Posterior cingulate gyrus (tissue), 11 donors: ENCODE results near the gene IGF2R.

Experiments
- DNase-seq, 10 donors: peaks; one replicate each; pipeline versions ENCODE4 v3.0.0 to v3.0.0-alpha.2; 2020 to 2021; ENCODE audit warnings: mixed read lengths in 3 of 10
- intact Hi-C: fragments of 100-400 bp; cut with DNase I; formaldehyde crosslinking; loops from one replicate; pipeline ENCODE4 v1.15.1; 2023

The IGF2R gene

DNA sequence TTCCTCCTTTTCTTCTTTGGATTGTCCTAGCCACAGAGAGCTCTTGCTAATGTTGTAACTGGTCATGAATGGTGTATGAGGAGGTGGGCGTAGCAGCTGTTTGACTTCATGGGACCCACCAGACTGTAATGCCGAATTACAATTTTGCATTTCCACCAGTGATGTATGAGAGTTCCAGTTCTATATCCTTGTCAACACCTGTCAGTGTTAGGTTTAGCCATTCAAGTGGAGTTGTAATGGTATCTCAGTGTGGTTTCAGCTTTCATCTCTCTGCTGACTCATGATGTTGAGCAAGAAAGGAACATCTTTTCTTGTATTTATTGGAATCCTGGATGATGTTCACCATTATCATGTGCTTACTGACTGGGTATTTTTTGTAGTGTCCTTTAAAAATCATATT lies 5.1 kb downstream of the IGF2R start:
- intact Hi-C loops, result no loop called here
- DNase-seq, result no peak

- intact Hi-C loops, result no loop called here
- DNase-seq, result no peak
Measured at GRCh38 chr6:159974932-159975331, 6.0 kb downstream of the IGF2R start.

- intact Hi-C loops, result no loop called here
- no peak for DNase-seq
Measured at GRCh38 chr6:159976686-159977254, 7.9 kb downstream of the IGF2R start.

DNA sequence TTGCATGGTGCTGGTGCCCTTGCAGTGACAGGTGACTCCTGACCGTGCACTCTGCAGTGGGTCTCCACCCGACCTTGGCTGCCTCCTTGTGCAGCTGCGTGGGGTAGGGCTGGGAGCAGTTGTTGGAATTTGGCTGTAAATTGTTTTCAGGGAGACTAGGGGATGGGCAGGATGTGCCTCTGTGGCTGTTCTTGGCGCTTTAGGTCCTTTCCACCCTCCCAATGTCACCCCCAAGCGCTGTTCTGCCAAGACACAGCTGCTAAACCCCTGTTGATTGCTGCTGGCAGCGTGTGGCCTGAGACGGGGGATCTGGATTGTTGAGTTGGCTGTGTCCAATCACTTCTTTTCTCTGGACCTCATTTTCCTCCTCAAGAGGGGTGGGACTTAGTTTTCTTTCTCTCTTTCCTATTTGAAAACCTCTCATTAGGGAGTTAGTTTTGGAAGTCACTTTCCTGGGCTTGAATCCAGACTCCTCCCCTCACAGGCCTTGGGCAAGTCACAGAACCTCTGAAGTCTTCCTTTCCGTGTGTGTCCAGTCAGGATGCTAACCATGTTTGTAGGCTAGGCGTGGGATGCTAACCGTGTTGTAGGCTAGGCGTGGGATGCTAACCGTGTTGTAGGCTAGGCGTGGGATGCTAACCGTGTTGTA lies 8.5 kb downstream of the IGF2R start:
- DNase-seq, result peak in 2 of 10 donors; percentile 27 to 60
- intact Hi-C loops, result no loop called here

DNA sequence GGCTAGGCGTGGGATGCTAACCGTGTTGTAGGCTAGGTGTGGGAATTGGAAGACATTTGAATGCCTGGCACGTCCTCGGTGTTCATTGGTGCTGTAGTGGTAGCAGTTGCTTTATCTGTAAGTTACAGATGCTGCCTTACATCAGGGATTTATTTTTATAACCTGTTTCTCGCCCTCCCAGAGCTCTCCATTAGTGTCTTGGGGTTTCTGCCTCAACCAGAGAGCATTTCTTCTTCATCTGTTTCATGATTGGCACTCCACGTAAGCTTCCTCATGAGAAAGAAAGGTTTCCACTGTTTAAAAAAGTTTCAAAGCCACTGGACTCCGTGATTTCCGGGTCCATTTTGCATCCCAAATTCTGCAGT lies 9.0 kb downstream of the IGF2R start:
- no peak for DNase-seq
- intact Hi-C loops, result no loop called here

- intact Hi-C loops, result no loop called here
Measured at GRCh38 chr6:159978291-159979135, 9.6 kb downstream of the IGF2R start.

GRCh38 chr6:159979136-159979874 lies 10.4 kb downstream of the IGF2R start:
- intact Hi-C loops, result no loop called here
- DNase-seq, result peak in 4 of 10 donors; percentile 52 to 85 (median 80)

More at GRCh38 chr6:159978291-159979135, 9.6 kb downstream of the IGF2R start:
- no peak for DNase-seq

- intact Hi-C loops, result no loop called here
Measured at GRCh38 chr6:159980474-159980873, 11.6 kb downstream of the IGF2R start.

GRCh38 chr6:159981071-159981402 lies 12.2 kb downstream of the IGF2R start:
- intact Hi-C loops, result no loop called here

More at GRCh38 chr6:159980474-159980873, 11.6 kb downstream of the IGF2R start:
- DNase-seq, result peak in 1 of 10 donors; percentile 59

DNA sequence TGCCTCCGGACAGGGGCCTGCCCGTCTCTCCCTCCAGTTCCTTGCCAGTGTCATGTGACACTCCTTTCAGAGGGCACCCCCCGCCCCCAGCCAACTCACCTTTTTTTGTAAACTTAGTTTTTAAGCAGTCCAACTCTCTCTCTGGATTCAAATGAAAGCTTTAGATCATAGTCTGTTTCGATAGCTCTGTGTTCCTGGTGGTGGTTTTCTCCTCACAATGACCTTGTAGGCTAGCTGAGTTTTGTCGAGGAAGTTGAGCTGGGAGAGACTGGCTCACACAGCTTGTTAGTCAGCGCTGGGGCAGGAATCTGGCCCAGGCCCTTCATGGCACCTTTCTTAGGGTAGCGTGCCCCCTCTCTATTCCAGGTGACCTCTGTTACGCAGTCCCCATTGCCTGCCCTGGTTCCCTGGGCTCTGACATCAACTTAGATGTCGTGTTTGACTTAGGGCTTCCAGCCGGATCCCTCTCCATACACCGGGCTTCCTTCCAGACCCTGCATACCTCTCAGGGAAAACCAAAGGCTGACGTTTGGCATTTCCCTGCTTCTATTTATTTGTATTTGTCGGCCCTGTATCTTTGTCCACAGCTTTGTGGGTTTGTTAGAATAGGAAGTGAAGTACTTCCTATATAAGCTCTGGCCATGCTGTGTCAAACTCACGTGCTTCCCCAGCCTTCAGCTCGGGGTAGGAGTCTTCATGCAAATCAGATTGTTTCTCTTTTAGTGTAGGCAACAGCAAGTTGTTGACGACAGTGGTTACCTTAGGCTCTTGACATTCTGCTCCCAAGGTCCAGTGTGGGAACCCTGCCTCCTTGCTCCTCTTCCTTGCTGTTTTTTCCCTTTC lies 12.7 kb downstream of the IGF2R start:
- intact Hi-C loops, result no loop called here
- no peak for DNase-seq

More at GRCh38 chr6:159981071-159981402, 12.2 kb downstream of the IGF2R start:
- DNase-seq, result no peak

DNA sequence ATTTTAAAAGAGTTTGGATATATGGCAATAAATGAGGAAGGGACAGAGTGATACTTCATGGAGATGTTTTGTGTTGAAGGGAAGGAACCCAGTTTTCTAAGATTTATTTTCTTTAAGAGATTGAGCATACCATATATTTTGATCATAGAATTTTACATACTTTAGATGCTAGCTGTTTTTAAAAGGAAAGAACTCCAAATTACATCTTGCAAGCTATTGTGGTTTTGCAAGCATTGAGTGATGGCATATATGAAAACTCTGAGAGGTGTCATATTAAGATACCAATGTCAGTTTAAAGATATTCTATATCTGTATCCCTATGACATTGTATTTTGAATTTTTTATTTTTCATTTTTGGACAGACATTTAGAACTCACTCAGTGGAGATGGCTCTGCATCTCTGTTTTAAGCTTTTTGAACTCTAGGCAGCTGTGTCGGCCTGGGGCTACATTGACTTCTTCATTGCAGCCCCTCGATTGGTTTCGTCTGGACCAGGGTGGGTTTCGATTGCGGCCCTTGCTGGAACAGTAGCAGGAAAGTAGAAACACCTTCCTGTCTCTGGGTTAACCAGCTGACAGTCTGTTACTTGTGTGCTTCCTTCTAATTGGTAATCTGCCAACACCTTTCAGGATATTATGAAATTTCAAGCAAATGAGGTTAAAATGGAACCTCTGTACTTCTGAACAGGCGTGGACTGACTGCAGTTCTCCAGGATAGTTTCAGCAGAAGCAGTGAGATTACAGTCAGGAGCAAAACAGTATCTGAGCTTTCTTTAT lies 14.0 kb downstream of the IGF2R start:
- intact Hi-C loops, result no loop called here

GRCh38 chr6:159983641-159984080 lies 14.8 kb downstream of the IGF2R start:
- no peak for DNase-seq
- intact Hi-C loops, result no loop called here

More for the DNA sequence above, 14.0 kb downstream of the IGF2R start:
- no peak for DNase-seq

- DNase-seq, result no peak
- intact Hi-C loops, result no loop called here
Measured at GRCh38 chr6:159984268-159984786, 15.4 kb downstream of the IGF2R start.

GRCh38 chr6:159985296-159985945 lies 16.5 kb downstream of the IGF2R start:
- DNase-seq, result no peak
- intact Hi-C loops, result no loop called here

- intact Hi-C loops, result no loop called here
- no peak for DNase-seq
Measured at GRCh38 chr6:159988983-159989454, 20.1 kb downstream of the IGF2R start.

DNA sequence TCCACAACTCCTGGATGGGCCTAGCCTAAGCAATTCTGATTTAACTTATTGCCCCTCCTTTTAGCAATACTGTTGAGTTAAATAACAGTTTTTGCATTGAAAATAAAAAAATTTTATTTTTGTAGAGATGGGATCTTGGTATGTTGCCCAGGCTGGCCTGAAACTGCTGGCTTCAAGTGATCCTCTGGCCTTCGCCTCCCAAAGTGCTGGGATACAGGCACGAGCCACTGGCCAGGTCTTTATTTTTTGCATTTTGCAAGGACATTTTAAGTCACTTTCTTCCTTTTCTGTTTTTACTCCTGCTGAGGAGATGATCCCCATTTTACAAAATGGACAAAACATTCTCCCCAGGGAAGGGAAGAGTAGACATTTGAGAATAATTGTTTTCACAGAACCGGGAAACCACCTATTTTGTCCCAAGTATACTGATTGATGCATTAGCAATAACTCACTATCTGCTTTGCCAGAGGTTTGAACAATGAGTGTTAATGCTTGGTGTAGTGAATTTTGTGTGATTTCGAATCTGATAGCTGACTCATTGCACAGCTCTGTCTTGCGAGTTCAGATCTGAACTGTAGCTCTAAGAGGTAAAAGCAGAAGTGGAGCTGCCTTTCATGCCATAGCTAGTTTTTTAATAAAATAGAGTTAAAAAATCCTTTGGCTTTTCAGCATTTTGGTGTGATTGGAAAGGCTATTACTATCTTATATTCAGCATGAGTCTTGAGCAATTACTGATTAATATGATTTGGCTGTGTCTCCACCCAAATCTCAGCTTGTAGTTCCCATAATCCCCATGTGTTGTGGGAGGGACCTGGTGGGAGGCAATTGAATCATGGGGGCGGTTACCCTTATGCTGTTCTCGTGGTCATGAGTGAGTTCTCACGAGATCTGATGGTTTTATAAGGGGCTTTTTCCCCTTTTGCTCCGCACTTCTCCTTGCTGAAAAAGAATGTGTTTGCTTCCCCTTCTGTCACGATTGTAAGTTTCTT lies 20.9 kb downstream of the IGF2R start:
- intact Hi-C loops, result no loop called here
- DNase-seq, result no peak

- intact Hi-C loops, result no loop called here
- DNase-seq, result no peak
Measured at GRCh38 chr6:159992366-159992765, 23.5 kb downstream of the IGF2R start.
